Erythroblast (primary cell): ENCODE data around the gene COIL.
A peak's percentile ranks its signal among the peaks of the same experiment; 100 is the strongest.
"Not testable (repeated sequence)": the region's sequence is repeated elsewhere in the genome, so short reads cannot be mapped to it uniquely, and the experiment has no call there.

Source experiments
- DNase-seq, 2 experiments: peaks; one replicate each; lab custom pipeline; 2025; lab: John Stamatoyannopoulos, UW
- GATA1 ChIP-seq: IDR thresholded peaks from 2 replicates; pipeline ENCODE4 v1.6.1; 2011; ENCODE audit warnings: low read depth, mild to moderate bottlenecking, control low read depth, low read length, moderate library complexity
- POLR2A ChIP-seq: IDR thresholded peaks from 2 replicates; pipeline ENCODE4 v1.6.1; 2011; ENCODE audit warnings: mild to moderate bottlenecking, low read length

Gene COIL

DNA sequence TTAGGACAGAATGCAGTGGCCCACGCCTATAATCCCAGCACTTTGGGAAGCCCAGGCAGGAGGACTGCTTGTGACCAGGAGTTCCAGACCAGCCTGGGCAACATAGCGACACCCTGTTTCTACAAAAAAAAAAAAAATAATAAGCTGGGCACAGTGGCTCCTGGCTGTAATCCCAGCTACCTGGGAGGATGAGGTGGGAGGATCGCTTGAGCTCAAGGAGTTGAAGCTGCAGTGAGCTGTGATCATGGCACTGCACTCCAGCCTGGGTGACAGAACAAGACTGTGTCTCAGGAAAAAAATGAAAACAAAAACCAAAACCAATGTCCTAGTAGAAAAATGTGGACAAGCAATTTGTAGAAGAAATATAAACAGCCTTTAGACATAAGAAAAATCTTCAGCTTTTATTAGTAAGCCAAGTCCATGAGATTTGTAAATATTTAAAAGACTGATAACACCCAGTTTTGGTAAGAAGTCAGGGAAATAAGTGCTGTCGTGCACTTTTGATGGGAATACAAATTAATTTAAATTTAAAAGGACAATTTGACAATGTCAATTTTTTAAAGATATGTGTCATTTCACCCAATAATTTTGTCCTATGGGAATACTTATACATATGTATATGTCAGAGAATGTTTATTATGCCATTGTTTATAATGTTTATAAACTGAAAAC lies 28.2 kb upstream of the COIL start:
- no peak for DNase-seq
- no peak for TF ChIP-seq POLR2A
- TF ChIP-seq GATA1, result no peak

- TF ChIP-seq POLR2A (no peak), GATA1 (no peak)
- no peak for DNase-seq
Measured at GRCh38 chr17:56987283-56987834, 26.5 kb upstream of the COIL start.

DNA sequence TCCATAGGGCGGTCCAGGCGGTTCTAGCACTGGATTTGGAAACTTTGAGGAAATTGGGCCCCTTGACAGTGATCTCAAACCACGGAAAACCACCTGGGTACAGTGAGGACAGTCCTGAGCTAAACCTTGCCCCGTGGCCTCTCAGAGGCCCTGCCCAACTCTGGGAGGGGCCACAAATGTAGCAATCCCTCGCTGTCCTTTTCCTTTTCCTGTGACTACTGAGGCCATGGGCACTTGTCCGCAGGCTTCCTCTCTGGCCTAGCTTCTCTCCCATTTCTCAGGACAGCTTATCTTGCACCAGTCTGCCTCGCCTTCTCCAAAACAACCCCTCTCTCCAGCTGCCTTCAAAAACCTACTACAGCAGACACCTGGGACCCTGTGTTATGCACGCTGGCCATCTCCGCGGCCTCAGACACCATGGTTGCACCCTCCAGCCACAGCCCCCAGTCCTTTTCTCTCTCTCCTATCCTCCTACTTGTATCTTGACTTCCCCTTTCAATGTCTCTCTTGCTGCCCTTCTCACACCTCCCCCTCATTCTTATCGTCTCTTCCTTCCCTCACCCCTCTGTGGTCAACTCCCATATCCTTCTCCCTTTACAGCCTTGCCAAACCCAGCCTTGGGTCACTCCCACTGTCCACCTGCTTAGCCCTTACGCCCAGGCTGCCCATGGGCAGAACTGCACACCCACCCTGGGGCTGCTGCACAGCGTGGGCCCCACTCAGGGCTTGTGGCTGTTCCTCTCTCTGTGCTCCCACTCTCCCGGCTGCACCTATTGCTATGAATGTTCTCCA lies 24.7 kb upstream of the COIL start:
- DNase-seq, result peak; percentile 13 to 29
- TF ChIP-seq POLR2A, result no peak
- TF ChIP-seq GATA1, result no peak

DNA sequence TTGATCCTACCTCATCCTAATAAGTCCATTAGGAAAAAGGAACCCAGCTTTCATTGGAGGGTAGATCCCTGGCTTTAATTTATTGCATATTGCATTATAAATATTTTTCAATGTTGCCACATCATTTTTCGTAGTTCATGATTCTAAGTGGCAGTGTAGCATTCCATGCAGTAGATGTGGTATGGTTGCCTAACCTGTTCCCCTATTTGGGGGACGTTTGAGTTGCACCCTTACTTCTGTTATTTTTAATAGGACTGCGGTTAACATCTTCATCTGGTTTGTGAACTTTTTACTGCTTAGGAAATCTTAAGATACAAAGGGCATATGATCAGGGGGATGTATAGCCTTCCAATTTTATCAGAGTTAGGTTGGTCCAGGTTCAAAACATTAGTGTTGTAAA lies 22.5 kb upstream of the COIL start:
- no peak for DNase-seq
- no peak for TF ChIP-seq GATA1

- TF ChIP-seq GATA1, result no peak
- TF ChIP-seq POLR2A, result no peak
- DNase-seq, result no peak
Measured at GRCh38 chr17:56982312-56982711, 21.5 kb upstream of the COIL start.

- not testable (repeated sequence) for DNase-seq
Measured at GRCh38 chr17:56980526-56980925, 19.7 kb upstream of the COIL start.

DNA sequence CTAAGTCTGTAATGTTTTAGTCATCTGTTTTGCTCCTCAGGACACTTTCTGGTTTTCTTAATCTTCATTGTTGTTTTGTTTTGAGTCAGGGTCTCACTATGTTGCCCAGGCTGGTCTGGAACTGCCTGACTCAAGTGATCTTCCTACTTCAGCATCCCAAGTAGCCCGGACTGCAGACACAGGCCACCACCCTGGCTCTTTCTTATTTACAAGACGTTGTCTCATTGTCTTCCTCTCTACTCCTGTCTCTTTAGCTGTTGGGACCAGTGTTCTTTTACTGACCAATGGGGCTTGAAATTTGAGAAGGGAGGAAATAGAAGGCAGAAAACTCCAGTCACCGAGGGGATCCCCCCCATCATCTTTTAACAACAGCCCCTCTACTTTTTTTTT lies 18.2 kb upstream of the COIL start:
- DNase-seq, result peak in 1 of 2 experiments; percentile 36
- TF ChIP-seq POLR2A, result no peak
- TF ChIP-seq GATA1, result no peak

DNA sequence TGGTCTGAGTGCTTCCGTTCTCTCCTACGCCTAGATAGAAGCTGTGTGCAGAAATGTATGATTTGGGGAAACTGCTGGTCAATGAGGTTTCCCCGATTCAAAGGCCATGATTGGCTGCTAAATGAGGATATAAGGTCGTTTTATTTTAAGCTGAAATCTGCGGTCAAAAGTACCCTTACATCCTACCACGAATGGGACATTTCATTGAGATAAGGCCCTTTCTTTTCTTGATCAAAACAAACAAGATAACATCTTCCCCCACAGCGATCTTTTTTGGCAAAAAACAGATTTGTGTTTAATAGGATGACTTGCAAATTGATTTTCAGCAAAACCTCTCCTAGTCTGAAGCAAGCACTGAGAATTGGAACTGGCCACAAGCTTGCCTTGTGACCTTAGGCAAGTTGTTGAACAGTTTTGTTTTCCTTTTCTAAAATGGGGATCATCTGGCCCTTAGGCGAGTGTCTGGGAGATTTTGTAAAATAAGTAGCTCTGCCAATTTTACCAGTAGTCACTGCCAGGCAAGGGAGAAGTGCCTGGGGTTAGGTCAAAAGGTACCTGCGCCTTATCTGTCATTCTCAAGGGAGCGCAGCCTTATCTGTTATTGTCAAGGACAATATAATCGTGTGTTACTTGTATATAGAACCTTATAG lies 17.7 kb upstream of the COIL start:
- no peak for TF ChIP-seq GATA1
- TF ChIP-seq POLR2A, result no peak
- DNase-seq, result peak; percentile 30 to 45

DNA sequence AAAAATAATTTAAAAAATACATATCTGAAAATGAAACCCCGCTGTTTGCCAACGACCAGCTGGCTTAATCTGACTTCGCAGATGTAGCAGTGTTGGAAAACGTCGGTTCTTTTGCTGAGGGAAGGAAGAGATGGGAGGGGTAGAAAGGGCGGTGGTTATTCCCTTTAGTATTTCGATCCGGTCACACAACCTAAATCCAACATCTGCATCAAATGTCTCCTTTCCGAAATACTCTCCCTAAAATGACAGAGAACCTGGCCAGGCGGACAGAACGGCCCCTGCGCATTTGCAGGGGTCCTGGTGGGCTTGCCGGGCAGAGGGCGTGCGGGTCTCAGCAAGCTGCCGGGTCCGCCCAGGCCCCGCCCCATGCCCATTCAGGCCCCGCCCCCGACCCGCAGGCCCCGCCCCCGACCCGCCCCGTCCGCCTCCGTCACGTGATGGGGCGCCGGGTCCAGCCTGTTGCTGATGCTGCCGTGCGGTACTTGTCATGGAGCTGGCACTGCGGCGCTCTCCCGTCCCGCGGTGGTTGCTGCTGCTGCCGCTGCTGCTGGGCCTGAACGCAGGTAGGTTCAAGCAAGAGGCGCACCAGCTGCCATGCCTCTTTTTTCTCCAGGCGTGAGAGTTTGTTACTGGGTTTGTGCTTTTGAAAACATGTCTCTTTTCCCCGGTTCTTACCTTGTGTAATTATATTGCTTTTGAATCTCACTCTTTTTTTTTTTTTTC lies 17.0 kb upstream of the COIL start, which contains the start of gene SCPEP1:
Gene SCPEP1 (plus strand): TSS at position 459 of the 723 bp plus-strand sequence. CDS start 29 bp downstream, at position 488.
- DNase-seq, result peak; percentile 88 to 92
- TF ChIP-seq GATA1 (no peak), POLR2A (peak; percentile 50)

- DNase-seq, result peak; percentile 68 to 72
- TF ChIP-seq GATA1 (no peak), POLR2A (no peak)
Measured at GRCh38 chr17:56976941-56977608, 16.2 kb upstream of the COIL start.

DNA sequence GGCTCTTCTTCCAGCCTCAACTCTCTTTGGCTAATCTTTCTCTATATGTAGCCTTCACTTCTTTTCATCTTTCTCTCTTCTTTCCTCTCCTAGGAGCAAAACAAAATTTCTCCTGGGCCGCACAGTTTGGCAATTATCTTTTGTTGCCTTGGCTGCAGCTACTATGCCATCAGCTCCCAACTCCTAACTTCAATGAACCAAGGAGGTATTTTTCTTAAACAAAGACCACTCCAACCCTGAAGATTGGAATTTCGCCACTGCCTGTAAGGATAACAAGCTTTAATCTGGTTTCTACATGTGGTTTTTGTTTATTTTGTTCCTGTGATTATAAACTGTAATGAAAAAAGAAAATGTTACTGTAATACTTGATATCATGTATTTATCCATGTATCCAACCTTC lies 14.8 kb upstream of the COIL start:
- DNase-seq, result no peak
- TF ChIP-seq GATA1 (no peak), POLR2A (no peak)

DNA sequence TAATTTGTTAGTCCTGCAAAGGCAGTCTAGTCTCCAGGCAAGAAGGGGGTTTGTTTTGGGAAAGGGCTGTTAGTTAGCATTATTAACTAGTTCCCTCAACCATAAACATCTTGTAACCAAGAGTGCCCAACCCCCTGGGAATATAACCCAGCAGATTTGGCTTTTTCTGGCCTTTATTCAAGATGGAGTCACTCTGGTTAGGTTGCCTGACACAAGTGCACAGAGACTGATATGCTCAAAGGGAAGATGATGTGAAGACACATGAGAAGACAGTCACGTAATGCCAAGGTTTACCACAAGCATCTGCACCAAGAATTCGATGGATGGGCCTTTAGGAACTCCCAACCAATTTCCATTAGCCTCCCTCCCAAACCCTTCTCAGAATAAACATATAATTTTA lies 13.2 kb upstream of the COIL start:
- DNase-seq, result no peak
- no peak for TF ChIP-seq POLR2A
- TF ChIP-seq GATA1, result no peak

DNA sequence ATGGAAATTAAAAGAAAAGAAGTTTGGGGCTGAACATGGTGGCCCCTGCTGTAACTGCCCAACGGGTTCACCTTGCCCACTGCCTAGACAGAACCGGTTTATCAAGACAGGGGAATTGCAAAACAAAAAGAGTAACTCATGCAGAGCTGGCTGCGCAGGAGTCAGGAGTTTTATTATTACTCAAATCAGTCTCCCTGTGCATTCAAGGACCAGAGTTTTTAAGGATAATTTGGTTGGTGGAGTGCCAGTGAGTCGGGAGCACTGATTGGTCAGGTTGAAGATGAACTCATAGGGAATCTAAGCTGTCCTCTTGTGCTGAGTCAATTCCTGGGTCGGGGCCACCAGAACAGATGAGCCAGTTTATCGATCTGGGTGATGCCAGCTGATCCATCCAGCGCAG lies 12.7 kb upstream of the COIL start:
- TF ChIP-seq GATA1, result no peak
- no peak for TF ChIP-seq POLR2A
- DNase-seq, result no peak
